ENCODE results near the gene FREM2.

The FREM2 gene, protein sequence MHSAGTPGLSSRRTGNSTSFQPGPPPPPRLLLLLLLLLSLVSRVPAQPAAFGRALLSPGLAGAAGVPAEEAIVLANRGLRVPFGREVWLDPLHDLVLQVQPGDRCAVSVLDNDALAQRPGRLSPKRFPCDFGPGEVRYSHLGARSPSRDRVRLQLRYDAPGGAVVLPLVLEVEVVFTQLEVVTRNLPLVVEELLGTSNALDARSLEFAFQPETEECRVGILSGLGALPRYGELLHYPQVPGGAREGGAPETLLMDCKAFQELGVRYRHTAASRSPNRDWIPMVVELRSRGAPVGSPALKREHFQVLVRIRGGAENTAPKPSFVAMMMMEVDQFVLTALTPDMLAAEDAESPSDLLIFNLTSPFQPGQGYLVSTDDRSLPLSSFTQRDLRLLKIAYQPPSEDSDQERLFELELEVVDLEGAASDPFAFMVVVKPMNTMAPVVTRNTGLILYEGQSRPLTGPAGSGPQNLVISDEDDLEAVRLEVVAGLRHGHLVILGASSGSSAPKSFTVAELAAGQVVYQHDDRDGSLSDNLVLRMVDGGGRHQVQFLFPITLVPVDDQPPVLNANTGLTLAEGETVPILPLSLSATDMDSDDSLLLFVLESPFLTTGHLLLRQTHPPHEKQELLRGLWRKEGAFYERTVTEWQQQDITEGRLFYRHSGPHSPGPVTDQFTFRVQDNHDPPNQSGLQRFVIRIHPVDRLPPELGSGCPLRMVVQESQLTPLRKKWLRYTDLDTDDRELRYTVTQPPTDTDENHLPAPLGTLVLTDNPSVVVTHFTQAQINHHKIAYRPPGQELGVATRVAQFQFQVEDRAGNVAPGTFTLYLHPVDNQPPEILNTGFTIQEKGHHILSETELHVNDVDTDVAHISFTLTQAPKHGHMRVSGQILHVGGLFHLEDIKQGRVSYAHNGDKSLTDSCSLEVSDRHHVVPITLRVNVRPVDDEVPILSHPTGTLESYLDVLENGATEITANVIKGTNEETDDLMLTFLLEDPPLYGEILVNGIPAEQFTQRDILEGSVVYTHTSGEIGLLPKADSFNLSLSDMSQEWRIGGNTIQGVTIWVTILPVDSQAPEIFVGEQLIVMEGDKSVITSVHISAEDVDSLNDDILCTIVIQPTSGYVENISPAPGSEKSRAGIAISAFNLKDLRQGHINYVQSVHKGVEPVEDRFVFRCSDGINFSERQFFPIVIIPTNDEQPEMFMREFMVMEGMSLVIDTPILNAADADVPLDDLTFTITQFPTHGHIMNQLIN (N-terminal part only)

DNA sequence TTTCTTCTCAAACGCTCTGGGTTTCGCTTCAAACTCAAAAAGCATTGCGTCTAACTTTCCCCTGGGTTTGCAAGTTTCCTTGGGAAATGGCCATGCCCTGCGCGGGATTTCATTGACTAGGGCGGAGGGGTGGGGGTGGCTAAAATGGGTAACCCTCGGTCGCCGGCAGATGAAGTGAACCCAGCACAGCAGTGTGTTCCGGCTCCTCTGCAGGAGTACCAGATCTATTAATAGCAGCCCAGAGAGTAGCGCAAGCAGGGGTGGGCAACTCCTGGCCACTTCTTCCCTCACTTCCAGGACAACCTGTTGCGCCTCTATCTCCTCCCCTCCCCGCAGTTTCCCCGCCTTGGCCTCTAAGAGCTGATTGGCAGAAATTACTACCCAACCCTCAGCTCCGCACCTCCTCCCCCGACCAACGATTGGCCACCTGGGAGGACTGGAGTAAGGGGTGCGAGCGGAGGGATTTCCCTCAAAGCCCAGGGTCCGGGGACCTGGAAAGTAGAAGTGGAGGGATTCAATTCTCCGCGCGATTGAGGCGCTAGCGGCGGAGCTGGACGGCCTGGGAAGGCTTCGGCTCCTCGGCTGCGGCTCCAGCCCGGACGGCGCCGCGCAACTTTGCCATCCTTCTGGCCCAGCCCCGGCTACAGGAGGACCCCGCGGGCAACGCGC, at the start of gene FREM2:
Gene FREM2 (plus strand): TSS at position 501 of the 669 bp plus-strand sequence. CDS start 268 bp downstream, outside the sequence.
- no peak for DNase-seq (ENCODE audit: low read depth in 2 of 2)

DNA sequence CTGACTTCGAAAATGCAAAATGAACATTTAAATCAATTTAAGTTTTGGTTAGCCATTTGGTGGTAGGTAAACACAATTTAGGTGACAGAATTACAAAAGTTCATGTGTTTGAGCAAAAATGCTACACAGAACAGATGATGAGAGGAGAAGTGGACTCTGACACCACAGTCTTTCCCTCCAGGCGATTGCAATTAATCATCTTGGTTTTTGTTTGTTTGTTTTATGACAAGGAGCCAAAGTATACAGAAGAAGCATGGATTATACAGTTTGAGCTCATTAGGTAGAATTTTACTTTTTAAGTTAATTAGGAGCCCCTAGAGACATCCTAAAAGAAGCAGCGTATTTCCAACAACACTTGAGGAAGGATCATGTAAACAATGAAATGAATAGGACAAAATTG, 49.3 kb upstream of the FREM2 start:
- DNase-seq (ENCODE audit: low read depth in 2 of 2), result no peak

DNA sequence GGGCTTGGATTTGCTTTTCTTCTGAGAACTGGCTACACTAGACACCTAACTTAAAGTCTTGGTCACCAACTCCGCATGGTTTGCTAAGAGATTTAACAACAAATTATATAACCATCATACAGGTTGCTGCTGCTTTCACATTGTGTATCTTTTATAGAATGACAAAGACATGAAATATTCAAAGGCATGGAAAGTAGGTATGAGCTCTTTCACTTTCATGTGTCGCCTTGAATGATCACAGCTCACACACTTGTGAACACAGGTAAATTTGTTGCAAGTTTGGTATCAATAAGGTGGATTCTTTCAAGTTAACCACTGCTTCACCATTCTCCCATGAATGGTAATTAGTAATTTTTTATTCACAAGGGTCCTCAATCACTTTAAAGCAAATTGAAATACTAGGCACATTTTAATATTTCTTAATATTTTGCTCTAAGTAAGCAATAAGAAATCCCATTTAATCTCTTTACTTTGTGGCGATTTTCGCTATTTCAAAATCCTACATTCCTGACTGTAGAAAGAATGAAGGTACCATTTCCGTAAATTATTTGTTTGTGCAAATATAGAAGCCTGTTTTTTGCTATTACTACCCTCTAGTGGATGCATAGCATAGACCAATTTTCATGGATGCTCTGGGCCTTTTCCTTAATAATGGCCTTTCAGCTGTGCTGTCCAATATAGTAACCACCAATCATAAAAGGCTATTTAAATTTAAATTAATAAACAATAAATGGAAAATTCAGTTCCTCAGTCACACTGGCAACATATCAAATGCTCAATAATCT, 45.5 kb upstream of the FREM2 start:
- no peak for DNase-seq (ENCODE audit: low read depth in 2 of 2)

DNA sequence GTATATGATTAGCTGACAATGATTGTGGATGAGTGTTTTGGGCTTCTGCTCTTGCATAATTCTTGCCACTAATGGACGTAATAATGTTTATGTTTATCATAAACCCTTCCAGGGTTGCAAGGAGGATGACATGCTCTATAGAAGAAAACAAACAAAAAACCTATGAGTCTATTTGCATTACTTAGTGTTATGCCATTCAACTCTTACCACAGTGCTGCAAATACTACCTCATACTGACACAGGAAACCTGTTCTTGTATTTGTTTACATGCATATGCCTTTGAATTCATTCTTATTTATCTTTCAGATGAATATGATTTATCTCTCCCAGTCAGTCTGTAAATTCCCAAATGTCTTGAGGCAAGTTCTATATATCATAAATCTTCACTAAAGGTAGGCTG, 39.6 kb upstream of the FREM2 start:
- DNase-seq (ENCODE audit: low read depth in 2 of 2), result no peak

DNA sequence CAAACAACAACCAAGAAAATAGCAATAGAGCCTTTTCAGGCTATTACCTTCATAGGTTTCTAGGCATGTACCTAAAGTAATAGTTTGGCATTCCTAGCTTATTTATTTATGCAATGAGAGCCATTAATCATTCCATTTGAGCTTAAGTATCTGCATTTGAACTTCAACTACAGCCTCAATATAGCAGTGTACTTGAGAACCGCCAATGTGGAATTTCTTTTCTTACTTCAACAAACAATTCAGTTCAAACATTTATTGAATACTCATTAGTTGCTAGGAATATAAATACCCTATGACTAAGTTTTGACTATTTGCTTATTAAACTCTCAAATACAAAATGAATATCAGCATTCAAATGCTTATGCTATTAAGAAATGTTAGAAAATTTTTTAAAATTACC, 38.0 kb upstream of the FREM2 start:
- DNase-seq (ENCODE audit: low read depth in 2 of 2), result no peak

DNA sequence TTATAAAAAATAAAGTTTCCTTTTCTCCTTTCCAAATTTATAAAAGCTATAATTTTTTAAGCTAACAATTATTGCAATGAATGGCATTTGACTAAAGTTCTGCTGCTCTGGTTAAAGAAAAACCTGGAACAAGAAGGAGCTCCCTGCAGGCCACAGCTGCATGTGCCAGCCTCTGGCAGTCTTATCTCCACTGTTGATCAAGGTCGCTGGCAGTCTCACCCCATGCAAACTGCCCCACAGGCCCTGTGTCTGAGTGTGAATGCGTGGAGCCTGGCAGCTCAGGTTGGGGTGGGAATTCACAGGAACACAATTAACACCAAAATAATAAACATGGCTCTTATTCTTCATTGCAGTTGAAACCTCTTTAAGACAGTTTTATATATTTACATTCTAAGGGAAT, 30.2 kb upstream of the FREM2 start:
- DNase-seq (ENCODE audit: low read depth in 2 of 2), result no peak

DNA sequence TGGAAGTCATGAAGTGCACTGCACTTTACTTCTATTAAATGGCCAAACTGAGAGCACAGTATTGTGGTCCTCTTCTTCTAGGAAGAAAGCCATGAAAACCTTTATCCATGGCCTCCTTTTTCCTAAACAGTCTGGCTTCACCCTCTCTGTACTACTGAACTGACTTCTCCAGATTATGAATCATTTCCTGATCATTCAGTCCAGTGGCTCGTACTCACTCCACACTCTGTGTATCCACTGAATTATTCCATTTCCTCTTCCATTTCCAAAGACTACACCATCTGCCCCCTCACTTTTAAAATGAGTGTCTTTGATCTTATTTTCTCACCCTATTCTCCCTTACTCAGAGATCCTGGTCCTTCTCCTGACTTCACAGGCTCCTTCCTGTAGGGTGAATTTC, 29.7 kb upstream of the FREM2 start:
- DNase-seq (ENCODE audit: low read depth in 2 of 2), result no peak

DNA sequence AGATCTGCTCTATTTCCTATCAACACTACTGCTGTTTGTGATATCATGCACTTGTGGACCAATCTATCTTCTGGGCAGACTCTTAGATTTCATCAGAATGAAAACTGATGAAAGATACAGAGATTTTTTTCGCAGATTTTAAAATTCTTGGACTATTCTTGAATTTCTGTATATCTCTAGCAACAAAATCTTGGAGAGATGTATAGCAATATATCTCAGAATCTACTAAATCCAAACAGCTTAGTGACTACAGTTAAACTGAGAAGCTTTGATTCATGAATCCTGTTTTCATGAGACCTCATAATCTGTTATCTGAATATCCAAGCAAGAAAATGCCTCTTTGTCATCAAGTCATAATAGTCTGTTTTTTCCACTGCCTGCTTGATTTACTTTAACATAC, 28.0 kb upstream of the FREM2 start:
- DNase-seq (ENCODE audit: low read depth in 2 of 2), result no peak

DNA sequence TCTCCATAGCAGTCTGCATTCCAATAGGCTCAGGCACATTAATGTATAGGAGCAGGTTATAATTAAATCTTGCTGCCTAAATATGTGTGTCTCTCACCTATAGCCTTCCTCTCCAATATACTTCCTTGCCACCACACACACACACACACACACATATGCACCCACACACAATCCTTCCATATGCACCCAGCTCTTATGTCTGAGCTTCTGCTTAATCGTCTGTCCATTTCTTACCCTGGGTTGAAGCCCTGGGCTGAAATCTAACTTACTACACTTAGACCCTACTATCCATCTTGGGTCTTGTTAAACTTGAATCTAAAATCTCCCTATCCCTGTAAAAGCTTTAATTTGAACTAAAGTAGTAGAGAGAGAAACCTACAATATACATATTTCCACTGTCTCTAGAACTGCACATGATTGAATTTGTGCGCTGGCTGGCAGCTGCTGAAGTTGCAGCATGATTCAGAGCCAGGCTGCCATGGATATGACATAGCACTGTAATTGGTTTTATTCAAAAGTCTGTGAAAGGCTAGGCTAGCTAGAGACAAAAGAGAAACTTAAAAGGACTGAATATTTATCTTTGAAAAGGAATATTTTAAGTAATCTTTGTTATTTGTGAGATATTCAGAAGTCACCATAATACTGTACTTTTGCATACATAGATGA, 25.7 kb upstream of the FREM2 start:
- no peak for DNase-seq (ENCODE audit: low read depth in 2 of 2)

DNA sequence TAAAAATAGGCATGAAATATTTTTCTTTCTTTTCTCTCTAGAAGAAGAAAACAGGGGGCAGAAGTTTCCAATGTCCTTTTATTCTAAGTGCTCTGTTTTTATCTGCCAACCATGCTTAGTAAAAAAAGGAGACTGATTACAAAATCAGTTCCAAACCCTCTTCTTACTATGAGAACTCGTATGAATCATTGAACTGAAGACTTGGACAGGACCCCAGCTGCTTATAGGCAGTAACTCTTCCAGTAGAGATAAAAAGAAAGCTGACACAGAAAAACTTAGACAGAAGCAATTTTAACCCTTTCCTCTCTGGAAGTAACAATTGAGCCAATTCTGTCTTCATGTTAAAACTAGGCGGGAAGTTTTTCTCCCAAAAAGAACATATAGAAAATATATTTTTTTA, 24.5 kb upstream of the FREM2 start:
- DNase-seq (ENCODE audit: low read depth in 2 of 2), result no peak

DNA sequence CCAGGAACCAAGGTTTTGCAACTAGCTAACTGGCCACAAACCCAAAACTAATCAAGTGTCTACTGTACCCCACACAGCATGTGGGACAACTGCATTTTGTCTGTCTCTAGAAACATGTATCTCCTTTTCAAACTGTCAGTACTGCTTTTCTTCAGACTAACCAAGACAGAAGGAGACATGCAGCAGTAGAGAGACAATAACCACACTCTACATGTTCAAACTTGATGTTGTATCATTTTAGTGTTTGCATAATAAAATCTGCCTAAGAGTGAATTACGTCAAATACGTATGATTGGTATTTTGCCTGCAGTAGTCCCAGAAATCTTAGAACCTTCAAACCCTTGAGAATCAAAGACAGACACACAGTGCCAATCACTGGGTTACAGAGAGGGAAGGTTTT, 22.0 kb upstream of the FREM2 start:
- no peak for DNase-seq (ENCODE audit: low read depth in 2 of 2)

DNA sequence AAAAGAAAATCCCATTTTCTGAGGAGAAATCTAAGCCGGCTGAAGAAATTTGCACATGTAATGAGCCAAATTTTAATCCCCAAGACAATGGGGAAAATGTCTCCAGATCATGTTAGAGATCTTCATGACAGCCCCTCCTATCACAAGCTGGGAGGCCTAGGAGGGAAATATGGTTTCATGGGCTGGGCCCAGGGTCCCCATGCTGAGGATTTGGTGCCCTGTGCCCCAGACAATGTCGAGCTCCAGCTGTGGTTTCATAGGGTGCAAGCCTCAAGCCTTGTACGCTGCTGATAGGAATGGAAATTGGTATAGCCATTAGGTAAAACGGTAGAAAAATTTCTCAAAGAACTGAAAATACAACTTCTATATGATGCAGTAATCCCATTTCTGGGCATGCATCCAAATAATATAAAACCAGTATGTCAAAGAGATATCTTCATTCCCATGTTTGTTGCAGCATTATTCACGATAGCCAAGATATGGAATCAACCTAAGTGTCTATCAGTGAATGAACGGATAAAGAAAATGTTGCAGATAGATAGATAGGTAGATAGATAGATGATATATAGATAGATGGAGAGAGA, 19.3 kb upstream of the FREM2 start:
- DNase-seq (ENCODE audit: low read depth in 2 of 2), result no peak

DNA sequence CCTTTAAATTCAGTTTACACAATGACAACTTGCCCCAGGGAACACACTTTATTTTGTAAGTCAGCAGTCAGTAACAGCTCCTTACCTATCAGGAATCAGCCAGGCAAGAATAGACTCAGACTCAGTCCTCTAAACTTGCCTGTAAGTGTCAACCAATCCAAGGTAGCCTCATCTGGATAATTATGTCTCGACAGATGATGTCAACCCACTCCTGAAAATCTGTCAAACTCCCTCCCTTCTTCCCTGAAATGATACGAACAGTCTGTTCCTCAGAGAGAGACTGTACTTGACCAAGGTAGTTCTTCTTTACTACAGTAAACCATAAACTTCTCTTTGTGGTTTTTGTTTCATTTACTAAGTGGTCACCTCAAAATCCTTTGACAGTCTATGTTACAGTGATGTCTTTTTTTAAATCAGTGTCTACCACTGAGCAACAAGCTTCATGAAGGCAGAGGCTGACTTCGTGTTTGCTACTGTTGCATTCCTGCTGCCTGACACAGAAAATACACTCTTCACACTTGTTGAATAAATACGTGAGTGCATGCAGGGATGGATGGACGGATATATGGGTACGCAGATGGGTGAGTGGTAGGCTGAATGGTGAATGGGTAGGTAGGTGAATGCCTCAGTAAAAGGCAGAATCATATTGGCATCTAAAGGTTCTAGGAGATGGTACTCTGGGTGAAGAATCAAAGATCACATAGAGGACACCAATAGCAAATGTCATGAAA, 17.5 kb upstream of the FREM2 start:
- DNase-seq (ENCODE audit: low read depth in 2 of 2), result no peak

DNA sequence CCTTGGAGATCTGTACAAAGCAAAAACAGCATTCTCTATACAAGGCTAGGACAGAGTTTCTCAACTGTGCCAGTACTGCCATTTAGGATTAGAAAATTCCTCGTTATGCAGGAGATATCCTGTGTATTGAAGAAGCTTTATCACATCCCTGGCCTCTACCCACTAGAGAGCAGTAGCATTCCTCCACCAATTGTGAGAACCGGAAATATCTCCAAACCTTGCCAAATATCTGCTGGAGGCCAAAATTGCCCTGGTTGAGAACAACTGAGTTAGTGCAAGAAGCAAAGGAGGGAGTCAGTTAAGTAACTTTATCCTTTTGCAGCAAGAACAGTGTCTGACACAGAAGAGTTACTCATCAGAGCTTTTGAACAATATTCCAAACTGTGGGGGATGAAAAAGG, 16.2 kb upstream of the FREM2 start:
- no peak for DNase-seq (ENCODE audit: low read depth in 2 of 2)

DNA sequence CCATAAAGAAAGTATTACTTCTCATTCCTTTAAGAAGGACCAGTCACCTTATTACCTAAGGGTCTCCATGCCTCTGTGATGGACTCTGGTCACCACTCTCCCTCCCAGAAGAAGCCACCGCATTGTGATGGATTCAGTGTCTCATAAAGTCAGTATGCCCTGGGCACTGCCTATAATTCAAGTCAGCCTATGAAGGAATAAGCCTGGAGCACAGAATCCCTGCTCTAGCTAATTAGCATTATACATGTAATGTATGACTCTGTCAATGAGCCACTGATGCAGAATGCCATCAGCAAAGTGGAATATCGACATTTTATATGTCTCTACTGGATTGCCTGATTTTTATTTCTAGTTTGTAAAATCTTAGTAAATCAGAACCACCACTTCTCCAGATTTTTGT, 14.9 kb upstream of the FREM2 start:
- DNase-seq (ENCODE audit: low read depth in 2 of 2), result no peak

DNA sequence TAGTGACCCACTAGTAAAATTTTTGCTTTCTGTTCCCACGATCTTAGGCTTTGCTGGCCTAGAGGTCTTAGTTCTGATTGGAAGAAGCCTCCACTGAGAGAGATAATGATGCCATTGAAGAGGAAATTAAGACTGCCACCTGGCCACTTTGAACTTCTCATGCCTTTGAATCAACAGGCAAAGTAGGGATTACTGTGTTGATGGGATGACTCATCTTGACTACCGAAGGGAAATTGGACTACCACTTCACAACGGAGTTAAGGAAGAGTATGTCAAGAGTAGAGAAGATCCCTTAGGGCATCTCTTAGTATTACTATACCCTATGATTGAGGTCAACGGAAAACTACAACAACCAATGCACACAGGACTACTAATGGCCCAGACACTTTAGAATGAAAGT, 12.7 kb upstream of the FREM2 start:
- no peak for DNase-seq (ENCODE audit: low read depth in 2 of 2)

DNA sequence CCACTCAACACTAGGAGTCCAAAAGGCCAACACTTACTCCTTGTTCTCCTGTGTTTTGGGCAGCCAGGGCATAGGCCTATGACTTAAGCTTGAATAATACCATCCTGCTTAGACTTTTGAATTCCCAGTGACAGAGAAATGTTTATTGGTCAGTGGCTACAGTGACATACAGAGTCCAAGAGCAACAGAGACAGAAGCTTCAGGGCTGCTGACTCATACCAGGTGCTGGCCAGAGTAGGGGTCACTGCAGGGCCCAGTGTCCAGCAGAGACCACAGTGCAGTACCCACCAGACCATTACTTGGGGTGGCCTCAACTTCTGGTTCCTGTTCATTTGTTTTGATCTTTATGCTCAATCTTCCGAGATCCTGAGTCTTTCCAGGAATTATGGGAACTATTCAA, 6.0 kb upstream of the FREM2 start:
- no peak for DNase-seq (ENCODE audit: low read depth in 2 of 2)

DNA sequence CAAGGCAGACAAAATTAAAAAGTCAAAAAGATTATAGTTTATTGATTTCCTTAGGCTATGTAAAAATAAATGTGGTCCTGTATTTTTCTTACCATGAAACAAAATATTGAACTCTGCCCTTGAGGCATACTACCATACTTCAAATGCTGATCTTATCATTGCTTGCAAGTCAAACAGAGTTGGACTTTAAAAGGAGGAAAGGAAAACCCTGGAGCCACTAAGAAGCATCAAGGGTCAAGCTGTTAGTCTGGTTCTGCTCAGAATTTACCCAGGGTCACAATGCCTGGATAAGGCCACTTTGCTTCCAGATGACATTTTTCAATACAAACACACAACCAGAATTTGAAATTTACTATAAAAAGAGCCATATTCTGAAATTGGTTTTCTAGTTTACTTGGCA, 2.2 kb upstream of the FREM2 start:
- no peak for DNase-seq (ENCODE audit: low read depth in 2 of 2)

DNA sequence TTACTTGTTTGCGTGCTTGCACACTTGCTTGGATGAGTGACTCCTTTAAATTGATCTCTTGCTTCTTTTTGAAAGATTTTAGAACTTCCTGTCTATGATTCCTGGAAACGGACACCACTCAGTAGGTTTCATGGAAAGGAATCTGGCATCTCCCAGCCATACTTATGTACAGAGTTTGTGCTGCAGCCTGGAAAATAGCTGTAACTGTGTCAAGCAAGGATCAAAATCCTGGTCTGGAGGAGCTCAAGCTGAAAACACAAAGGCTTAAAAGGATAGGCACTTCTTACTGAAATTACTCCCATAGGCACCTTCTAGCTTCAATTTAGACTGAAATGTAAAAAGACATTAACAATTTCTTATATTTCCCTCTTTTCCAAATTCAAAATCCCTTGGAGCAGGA, 1.4 kb upstream of the FREM2 start:
- no peak for DNase-seq (ENCODE audit: low read depth in 2 of 2)

Data from stimulated activated CD4-positive, alpha-beta T cell treated with anti-CD3 and anti-CD28 coated beads, Interleukin-1b, Interleukin-23, amount 100 ng/mL, for 1 hour (primary cell).